ENCODE measurements around the gene SEC14L2. TPM values are rescaled to one million over a fixed set of nuclear protein-coding genes. Genes with fewer than 3 reads are reported as not detected.

The SEC14L2 gene
- total and polyA plus RNA-seq, 2 experiments from 2014 or later: 2.5 to 4.2 TPM

DNA sequence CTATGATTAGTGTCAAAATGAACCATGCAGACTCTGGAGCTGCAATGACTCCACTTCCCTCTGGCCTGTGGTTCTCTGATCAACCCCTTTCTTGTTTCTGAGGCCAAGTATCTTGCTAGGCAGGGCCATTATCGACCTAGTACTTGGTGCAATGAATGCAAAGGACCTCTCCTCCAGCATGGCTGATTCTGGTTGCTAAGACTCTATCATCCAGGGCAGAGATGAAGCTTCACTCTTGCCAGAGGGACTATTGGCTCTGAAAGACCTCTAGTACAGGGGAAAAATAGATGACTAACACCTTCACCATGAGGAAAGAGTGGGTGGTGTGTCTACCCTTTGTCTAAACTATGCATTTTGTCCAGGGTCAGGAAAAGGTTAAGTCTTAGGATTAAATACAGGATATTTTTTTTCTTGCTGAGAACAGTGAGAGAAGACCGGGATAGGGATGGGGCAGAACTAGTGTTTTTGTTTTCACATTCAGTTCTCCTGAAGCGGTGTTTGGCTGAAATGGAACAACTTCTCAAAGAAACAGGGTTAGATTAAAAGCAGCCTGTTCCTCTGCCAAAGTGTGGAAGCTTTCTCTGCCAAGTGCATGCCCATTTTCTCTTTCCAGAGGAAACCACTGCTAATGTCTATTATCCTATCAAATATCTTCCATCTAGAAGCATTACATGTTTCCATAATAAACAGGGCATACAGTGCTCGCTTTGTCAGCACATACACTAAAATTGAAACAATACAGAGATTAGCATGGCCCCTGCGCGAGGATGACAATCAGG, 23.7 kb downstream of the SEC14L2 start:
- no peak for DNase-seq (ENCODE audit: low spot score)
- Histone ChIP-seq H3K36me3 (ENCODE audit: insufficient read depth) (peaks cover 4% of the 10 kb centered on the region; the same call in 1 of the 2 replicates), H4K20me1 (replicated peaks; ENCODE audit: insufficient read depth) (no peaks in the 10 kb centered on the region), H2AFZ (no peak overlapping the region), H3K9me2 (ENCODE audit: insufficient read depth) (no peaks in the 10 kb centered on the region), H3K4me3 (no peak overlapping the region), H3K4me1 (ENCODE audit: insufficient read depth) (peaks cover 13% of the 10 kb centered on the region), H3K4me2 (no peak overlapping the region), H3F3A (replicated peaks; ENCODE audit: low read depth) (peaks cover 20% of the 10 kb centered on the region), H3K27me3 (ENCODE audit: insufficient read depth) (no peaks in the 10 kb centered on the region), H3K79me2 (replicated peaks; ENCODE audit: insufficient read depth) (peaks cover 5% of the 10 kb centered on the region; the same call in 1 of the 2 replicates), H3K27ac (ENCODE audit: low read depth) (no peak overlapping the region)
- Mint-ChIP-seq H3K9me3 (no peaks in the 10 kb centered on the region), H3K36me3 (ENCODE audit: low read depth) (peaks cover 37% of the 10 kb centered on the region), H3K27me3 (ENCODE audit: insufficient read depth, low read depth, poor library complexity) (peaks cover 16% of the 10 kb centered on the region), H3K4me1 (peaks cover 25% of the 10 kb centered on the region), H3K4me3 (no peak overlapping the region), H3K27ac (peak overlapping the region; percentile 71; the same call in 1 of the 2 replicates)
- no peak for ATAC-seq
- no peak for TF ChIP-seq EZH2phosphoT487 (IDR thresholded peaks at IDR 0.05; ENCODE audit: unreplicated experiment)

DNA sequence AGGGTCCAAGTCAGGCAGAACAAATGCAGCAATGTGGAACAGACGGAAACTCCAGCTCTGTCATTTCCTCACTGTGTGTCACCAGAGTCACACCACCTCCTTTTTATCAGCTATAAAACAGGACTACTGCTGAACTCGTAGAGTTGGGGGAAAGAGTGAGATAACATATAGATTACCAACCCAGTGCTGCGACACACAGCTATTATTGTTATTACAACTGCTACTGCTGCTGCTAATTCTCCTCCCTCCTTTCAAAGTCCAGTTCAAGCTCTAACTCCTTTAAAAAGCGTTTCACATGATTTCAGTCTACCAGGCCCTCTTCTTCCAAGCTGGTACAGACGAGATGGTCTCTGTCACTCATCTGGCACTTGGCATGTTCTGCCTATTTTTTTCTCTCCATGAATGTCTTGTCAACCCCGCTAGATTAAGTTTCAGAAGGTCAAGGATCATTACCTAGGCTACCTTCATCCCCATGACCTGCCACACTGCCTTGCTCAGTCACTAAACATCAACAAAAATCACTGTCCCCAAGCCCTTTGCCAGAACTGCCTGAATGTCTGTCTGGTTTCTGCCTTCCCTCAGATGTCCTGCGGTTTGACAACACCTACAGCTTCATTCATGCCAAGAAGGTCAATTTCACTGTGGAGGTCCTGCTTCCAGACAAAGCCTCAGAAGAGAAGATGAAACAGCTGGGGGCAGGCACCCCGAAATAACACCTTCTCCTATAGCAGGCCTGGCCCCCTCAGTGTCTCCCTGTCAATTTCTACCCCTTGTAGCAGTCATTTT, 25.1 kb downstream of the SEC14L2 start:
- peak overlapping the region; percentile 99 for H3K4me2 ChIP-seq
- H3K4me1 ChIP-seq (ENCODE audit: insufficient read depth): peaks cover 13% of the 10 kb centered on the region

DNA sequence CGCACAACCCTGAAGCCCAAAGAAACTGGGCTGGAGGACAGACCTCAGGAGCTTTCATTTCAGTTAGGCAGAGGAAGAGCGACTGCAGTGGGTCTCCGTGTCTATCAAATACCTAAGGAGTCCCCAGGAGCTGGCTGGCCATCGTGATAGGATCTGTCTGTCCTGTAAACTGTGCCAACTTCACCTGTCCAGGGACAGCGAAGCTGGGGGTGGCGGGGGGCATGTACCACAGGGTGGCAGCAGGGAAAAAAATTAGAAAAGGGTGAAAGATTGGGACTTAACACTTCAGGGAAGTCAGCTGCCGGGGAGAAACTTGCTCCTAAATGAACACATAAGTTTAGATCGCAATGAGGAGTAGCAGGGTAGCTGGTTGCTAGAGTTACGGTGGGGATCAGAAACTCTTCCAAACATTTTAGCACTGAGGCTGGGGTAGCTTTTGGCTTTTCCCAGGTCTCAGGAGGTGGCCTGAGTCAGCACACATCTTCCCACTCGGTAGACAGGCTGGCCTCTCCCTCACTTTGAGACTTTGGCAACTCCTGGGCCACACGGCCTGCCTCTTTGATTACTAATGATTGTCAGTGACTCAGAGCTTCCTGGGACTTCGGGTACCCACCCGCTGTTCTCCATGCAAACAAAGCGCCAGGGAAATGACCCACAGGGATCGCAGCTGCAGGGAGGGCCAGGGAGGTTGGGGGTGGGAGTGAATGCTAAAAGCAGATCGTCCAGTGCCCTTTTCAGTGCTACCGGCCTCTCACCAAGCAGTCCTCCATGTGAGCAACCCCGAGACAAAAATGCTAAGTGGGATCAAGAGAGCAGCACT, 25.9 kb downstream of the SEC14L2 start:
- Histone ChIP-seq H2AFZ (peak overlapping the region; percentile 96; the same call in 1 of the 2 replicates), H3K4me2 (peak overlapping the region; percentile 99), H4K20me1 (replicated peaks; ENCODE audit: insufficient read depth) (no peaks in the 10 kb centered on the region), H3K27ac (ENCODE audit: low read depth) (peak overlapping the region; percentile 92), H3K79me2 (replicated peaks; ENCODE audit: insufficient read depth) (peaks cover 5% of the 10 kb centered on the region; the same call in 1 of the 2 replicates), H3F3A (replicated peaks; ENCODE audit: low read depth) (peaks cover 20% of the 10 kb centered on the region), H3K4me3 (peak overlapping the region; percentile 70), H3K4me1 (ENCODE audit: insufficient read depth) (peaks cover 13% of the 10 kb centered on the region), H3K36me3 (ENCODE audit: insufficient read depth) (no peaks in the 10 kb centered on the region), H3K9me2 (ENCODE audit: insufficient read depth) (no peaks in the 10 kb centered on the region), H3K27me3 (ENCODE audit: insufficient read depth) (no peaks in the 10 kb centered on the region)
- DNase-seq (ENCODE audit: low spot score): peak; percentile 76
- Mint-ChIP-seq H3K9me3 (no peaks in the 10 kb centered on the region), H3K27me3 (ENCODE audit: insufficient read depth, low read depth, poor library complexity) (peaks cover 21% of the 10 kb centered on the region), H3K36me3 (ENCODE audit: low read depth) (peaks cover 29% of the 10 kb centered on the region), H3K4me3 (peak overlapping the region; percentile 92), H3K27ac (peak overlapping the region; percentile 96), H3K4me1 (peaks cover 25% of the 10 kb centered on the region)
- ATAC-seq: peak; percentile 14
- TF ChIP-seq STAT1 (IDR thresholded peaks at IDR 0.05; ENCODE audit: unreplicated experiment) (no peak), ZNF462 (CRISPR knock-in tag; IDR thresholded peaks at IDR 0.05) (no peak)

More for the DNA sequence above, 25.1 kb downstream of the SEC14L2 start:
- Histone ChIP-seq H3K4me3 (peak overlapping the region; percentile 70), H3K36me3 (ENCODE audit: insufficient read depth) (no peaks in the 10 kb centered on the region), H3F3A (replicated peaks; ENCODE audit: low read depth) (peaks cover 20% of the 10 kb centered on the region), H2AFZ (no peak overlapping the region), H3K27me3 (ENCODE audit: insufficient read depth) (no peaks in the 10 kb centered on the region), H3K9me2 (ENCODE audit: insufficient read depth) (no peaks in the 10 kb centered on the region), H4K20me1 (replicated peaks; ENCODE audit: insufficient read depth) (no peaks in the 10 kb centered on the region), H3K27ac (ENCODE audit: low read depth) (peak overlapping the region; percentile 92), H3K79me2 (replicated peaks; ENCODE audit: insufficient read depth) (peaks cover 5% of the 10 kb centered on the region; the same call in 1 of the 2 replicates)
- no peak for ATAC-seq
- Mint-ChIP-seq H3K36me3 (ENCODE audit: low read depth) (peaks cover 24% of the 10 kb centered on the region), H3K4me3 (peak overlapping the region; percentile 92), H3K9me3 (no peaks in the 10 kb centered on the region), H3K27ac (peak overlapping the region; percentile 96), H3K27me3 (ENCODE audit: insufficient read depth, low read depth, poor library complexity) (peaks cover 17% of the 10 kb centered on the region), H3K4me1 (peaks cover 25% of the 10 kb centered on the region)
- no peak for DNase-seq (ENCODE audit: low spot score)
- TF ChIP-seq, protein P1, sequence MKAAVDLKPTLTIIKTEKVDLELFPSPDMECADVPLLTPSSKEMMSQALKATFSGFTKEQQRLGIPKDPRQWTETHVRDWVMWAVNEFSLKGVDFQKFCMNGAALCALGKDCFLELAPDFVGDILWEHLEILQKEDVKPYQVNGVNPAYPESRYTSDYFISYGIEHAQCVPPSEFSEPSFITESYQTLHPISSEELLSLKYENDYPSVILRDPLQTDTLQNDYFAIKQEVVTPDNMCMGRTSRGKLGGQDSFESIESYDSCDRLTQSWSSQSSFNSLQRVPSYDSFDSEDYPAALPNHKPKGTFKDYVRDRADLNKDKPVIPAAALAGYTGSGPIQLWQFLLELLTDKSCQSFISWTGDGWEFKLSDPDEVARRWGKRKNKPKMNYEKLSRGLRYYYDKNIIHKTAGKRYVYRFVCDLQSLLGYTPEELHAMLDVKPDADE (IDR thresholded peaks at IDR 0.05): no peak
